HepG2 (cell line): ENCODE results near the gene AP2S1. TPM values are rescaled to one million over a fixed set of nuclear protein-coding genes. Genes with fewer than 3 reads are reported as not detected.

Experiments used
- ATAC-seq: fragments of 200-7000 bp; cut with Tn5 transposase; 3 replicates; pipeline ENCODE4 v1.9.1; 2020; ENCODE audit warnings: mild to moderate bottlenecking, moderate library complexity
- BruUV-seq: library from RNA; stranded (reverse); fragments of 400-500 nt; replicated peaks from 2 replicates; lab custom pipeline; 2021; lab: Mats Ljungman, UMichigan
- CTCF ChIA-PET: fragments of 300-600 bp; formaldehyde crosslinking; extraction: SDS; loops from one replicate; lab custom pipeline; 2021; ENCODE audit warnings: low total read pairs, inconsistent platforms, low intra/inter-chr PET ratio; lab: Yijun Ruan, JAX
- POLR2A ChIA-PET: fragments of 350-600 bp; sonication (Branson Sonifier 250); formaldehyde crosslinking; loops from one replicate; lab custom pipeline; 2020; ENCODE audit warnings: antibody characterized with exemption, inconsistent platforms; lab: Yijun Ruan, JAX
- DNase-seq: peaks from one replicate; pipeline ENCODE4 v3.0.0-alpha.2; 2015; ENCODE audit warnings: low spot score
- FAIRE-seq: peaks from 3 replicates; lab custom pipeline; 2011; peaks lifted over from hg19 to GRCh38; lab: Jason Lieb, UNC
- H2AFZ ChIP-seq: one replicate; pipeline ENCODE4 v1.6.1; 2011; ENCODE audit warnings: low read length, inconsistent platforms
- H3K27ac ChIP-seq: fragments of 300-600 bp; 3 replicates; pipeline ENCODE4 v1.8.0; 2011; ENCODE audit warnings: mixed run types, mild to moderate bottlenecking, mixed read lengths, low read length, inconsistent platforms; ENCODE audit not compliant: insufficient read depth; ENCODE audit errors: extremely low read length
- H3K27me3 ChIP-seq, 2 experiments: fragments of 200-600 bp in 1 of 2; 2 replicates in 1 of 2; 3 replicates in 1 of 2; pipeline versions ENCODE4 v1.6.0 to v1.8.0; 2011; ENCODE audit warnings: low read length in 2 of 2, mild to moderate bottlenecking in 2 of 2, moderate library complexity in 2 of 2, inconsistent platforms in 1 of 2; ENCODE audit not compliant: insufficient read depth in 2 of 2, control insufficient read depth in 1 of 2
- H3K36me3 ChIP-seq, 2 experiments: fragments of 200-600 bp in 1 of 2; replicated peaks in 1 of 2; 2 replicates in 1 of 2; 3 replicates in 1 of 2; pipeline versions ENCODE4 v1.5.1 to v1.8.0; 2011; ENCODE audit warnings: low read length in 2 of 2, inconsistent platforms in 1 of 2; ENCODE audit not compliant: insufficient read depth in 2 of 2, control insufficient read depth in 1 of 2
- H3K4me1 ChIP-seq: 2 replicates; pipeline ENCODE4 v1.5.1; 2012; ENCODE audit warnings: low read length, inconsistent platforms; ENCODE audit not compliant: insufficient read depth
- H3K4me2 ChIP-seq: 2 replicates; pipeline ENCODE4 v1.6.0; 2011; ENCODE audit warnings: low read depth, low read length, inconsistent platforms
- H3K4me3 ChIP-seq, 3 experiments: fragments of 200-600 bp in 1 of 3; sonication (generic), shearing (Covaris generic) in 1 of 3; replicated peaks in 1 of 3; 2 replicates each; pipeline ENCODE4 v1.5.1; 2011 to 2016; ENCODE audit warnings: low read length in 3 of 3, inconsistent platforms in 2 of 3, low read depth in 2 of 3, mild to moderate bottlenecking in 2 of 3, control low read depth in 1 of 3, mixed read lengths in 1 of 3; ENCODE audit not compliant: insufficient read depth in 1 of 3
- H3K79me2 ChIP-seq: one replicate; pipeline ENCODE4 v1.6.1; 2011; ENCODE audit warnings: low read length, inconsistent platforms; ENCODE audit not compliant: insufficient read depth
- H3K9ac ChIP-seq: 2 replicates; pipeline ENCODE4 v1.6.0; 2011; ENCODE audit warnings: mild to moderate bottlenecking, low read depth, low read length, inconsistent platforms; ENCODE audit not compliant: insufficient read depth
- H3K9me3 ChIP-seq: 2 replicates; pipeline ENCODE4 v1.5.1; 2012; ENCODE audit warnings: mild to moderate bottlenecking, low read length
- H4K20me1 ChIP-seq: 2 replicates; pipeline ENCODE4 v1.6.0; 2011; ENCODE audit warnings: inconsistent platforms, mild to moderate bottlenecking, low read length, moderate library complexity; ENCODE audit not compliant: insufficient read depth
- ELF1 ChIP-seq: sonication (generic); formaldehyde crosslinking; IDR thresholded peaks from 2 replicates; pipeline ENCODE4 v1.4.0; 2020; ENCODE audit warnings: missing genetic modification reagents
- KDM5A ChIP-seq: fragments of 200-600 bp; sonication (generic); IDR thresholded peaks from 2 replicates; pipeline ENCODE4 v1.7.0; 2018; ENCODE audit warnings: antibody characterized with exemption, mild to moderate bottlenecking, low read length, borderline replicate concordance
- PLRG1 ChIP-seq: fragments of 450-650 bp; conservative IDR thresholded peaks from 2 replicates; pipeline ENCODE4 v1.6.1; 2016
- RBM22 ChIP-seq: fragments of 200-400 bp; formaldehyde crosslinking; optimal IDR thresholded peaks from 2 replicates; pipeline ENCODE3; 2017; ENCODE audit warnings: mild to moderate bottlenecking, low read length, moderate library complexity
- RXRB ChIP-seq: IDR thresholded peaks from 2 replicates; pipeline ENCODE4 v1.6.1; 2016; ENCODE audit warnings: borderline replicate concordance, missing genetic modification reagents, missing compliant biosample characterization
- SATB2 ChIP-seq: sonication (generic); formaldehyde crosslinking; IDR thresholded peaks from 2 replicates; pipeline ENCODE4 v1.5.0; 2020; ENCODE audit warnings: missing genetic modification reagents
- ZNF10 ChIP-seq: sonication (generic); formaldehyde crosslinking; IDR thresholded peaks from 2 replicates; pipeline ENCODE4 v1.4.0; 2020; ENCODE audit warnings: mild to moderate bottlenecking, low read depth, missing genetic modification reagents, borderline replicate concordance
- ZNF143 ChIP-seq: sonication (generic); formaldehyde crosslinking; IDR thresholded peaks from 2 replicates; pipeline ENCODE4 v1.4.0; 2020; ENCODE audit warnings: missing genetic modification reagents
- ZNF367 ChIP-seq: sonication (generic); formaldehyde crosslinking; IDR thresholded peaks from 2 replicates; pipeline ENCODE4 v1.4.0; 2020; ENCODE audit warnings: missing genetic modification reagents, borderline replicate concordance
- ZNF572 ChIP-seq: sonication (generic); formaldehyde crosslinking; IDR thresholded peaks from 2 replicates; pipeline ENCODE4 v1.5.1; 2020; ENCODE audit warnings: mild to moderate bottlenecking, missing genetic modification reagents
- ZNF709 ChIP-seq: sonication (generic); formaldehyde crosslinking; IDR thresholded peaks from 2 replicates; pipeline ENCODE4 v1.5.0; 2020; ENCODE audit warnings: mild to moderate bottlenecking, missing genetic modification reagents
- WGBS: methylation state at CpG from one replicate; pipeline ENCODE4 v1.1.6; 2017; ENCODE audit warnings: low lambda C conversion rate; 5-methylcytosine and 5-hydroxymethylcytosine counted together
- in situ Hi-C: cut with HindIII; loops from 2 replicates; pipeline ENCODE4 v1.10.0; 2017; ENCODE audit warnings: low pct_unique_long_range_greater_than_20kb; ENCODE audit not compliant: extremely low pct_ligation_motif_present
- intact Hi-C: fragments of 100-400 bp; cut with micrococcal nuclease; formaldehyde crosslinking; loops from one replicate; pipeline ENCODE4 v1.10.0; 2022; ENCODE audit not compliant: unreplicated experiment
- polyA plus RNA-seq, 8 experiments: library from polyadenylated mRNA; depleted of rRNA in 3 of 8; stranded (reverse) in 7 of 8; unstranded in 1 of 8; fragments of >200 nt; fragmentation: Illumina TruSeq in 4 of 8; extraction: Trizol in 4 of 8; gene quantifications; 2 replicates each; pipeline versions ENCODE4 v1.2.1 to v1.2.3, GENCODE V29; 2011 to 2016; ENCODE audit warnings: low read depth in 4 of 8, missing spikeins in 1 of 8, mixed read lengths in 1 of 8; ENCODE audit not compliant: insufficient read depth in 1 of 8
- total RNA-seq, 5 experiments: library from RNA; depleted of rRNA; stranded (reverse); fragments of >200 nt; fragmentation: Illumina TruSeq; extraction: Trizol; gene quantifications; 2 replicates each; pipeline ENCODE4 v1.2.3, GENCODE V29; 2016; ENCODE audit warnings: low read depth in 1 of 5
- TF ChIP-seq, protein P1 (sequence below): sonication (generic); formaldehyde crosslinking; IDR thresholded peaks from 2 replicates; pipeline ENCODE4 v1.8.1; 2023; ENCODE audit warnings: mild to moderate bottlenecking, missing genetic modification reagents
- TF ChIP-seq, protein P2 (sequence below): sonication (generic); formaldehyde crosslinking; IDR thresholded peaks from 2 replicates; pipeline ENCODE4 v1.9.0; 2022; ENCODE audit warnings: missing genetic modification reagents, mild to moderate bottlenecking, borderline replicate concordance
- TF ChIP-seq, protein P3 (sequence below): sonication (generic); formaldehyde crosslinking; IDR thresholded peaks from 2 replicates; pipeline ENCODE4 v1.9.0; 2021; ENCODE audit warnings: mild to moderate bottlenecking, missing genetic modification reagents

Gene AP2S1
- total and polyA plus RNA-seq, 2 of the 13 experiments (the other 11 are each of a cell fraction or from before 2014, with no cell fraction given), result 45.2 to 86.1 TPM

DNA sequence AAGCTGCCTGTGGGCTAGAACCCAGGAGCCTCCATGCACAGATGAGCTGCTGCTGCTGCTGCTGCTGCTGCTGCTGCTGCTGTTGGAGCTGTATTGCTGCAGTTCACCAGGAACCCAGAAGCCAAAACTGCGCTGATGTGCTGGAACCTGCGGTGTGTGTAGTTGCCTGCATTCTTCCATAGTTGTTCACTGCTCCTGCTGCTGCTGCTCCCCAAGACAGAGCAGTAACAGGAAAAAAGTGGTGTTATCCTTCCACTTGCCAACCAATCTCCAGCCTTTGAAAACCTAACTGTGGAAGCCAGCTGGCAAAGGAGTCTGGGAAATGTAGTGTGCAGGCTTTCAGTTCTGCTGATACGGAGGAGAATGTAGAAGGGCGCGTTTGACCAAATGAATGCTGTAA, 48.1 kb upstream of the AP2S1 start:
- H3K4me1 ChIP-seq, result peaks cover 65% of the 10 kb centered on the region
- H4K20me1 ChIP-seq, result peaks cover 35% of the 10 kb centered on the region
- FAIRE-seq (no peak), DNase-seq (no peak), ATAC-seq (no peak)
- no peaks in the 10 kb centered on the region for H3K9me3 ChIP-seq
- H3K9ac ChIP-seq, result no peak overlapping the region
- peaks cover 90% of the 10 kb centered on the region for H3K79me2 ChIP-seq
- intact Hi-C loops (no loop called here), in situ Hi-C loops (no loop called here)
- 98% methylated on average over 5 of the region's 5 CpGs for WGBS
- no peak overlapping the region for H3K4me2 ChIP-seq
- H3K4me3 ChIP-seq, result no peak overlapping the region
- no peak overlapping the region for H2AFZ ChIP-seq
- BruUV-seq, result no TSS peak
- CTCF ChIA-PET, result no interaction called here
- H3K27ac ChIP-seq, result no peak overlapping the region
- no peaks in the 10 kb centered on the region for H3K27me3 ChIP-seq
- 0 out of 5 replicates have a peak, but pooled peaks cover 0 to 5% of the 10 kb centered on the region in 2 experiments for H3K36me3 ChIP-seq
- POLR2A ChIA-PET, result interaction anchor here (0.6 kb wide), 1 partner anchor 9 kb away, joined by 6 read pairs; no protein-coding TSS in a partner anchor
- no peak for TF ChIP-seq RXRB (CRISPR knock-in tag)
- TF ChIP-seq, protein P1, sequence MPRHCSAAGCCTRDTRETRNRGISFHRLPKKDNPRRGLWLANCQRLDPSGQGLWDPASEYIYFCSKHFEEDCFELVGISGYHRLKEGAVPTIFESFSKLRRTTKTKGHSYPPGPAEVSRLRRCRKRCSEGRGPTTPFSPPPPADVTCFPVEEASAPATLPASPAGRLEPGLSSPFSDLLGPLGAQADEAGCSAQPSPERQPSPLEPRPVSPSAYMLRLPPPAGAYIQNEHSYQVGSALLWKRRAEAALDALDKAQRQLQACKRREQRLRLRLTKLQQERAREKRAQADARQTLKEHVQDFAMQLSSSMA, result no peak
- TF ChIP-seq SATB2 (CRISPR knock-in tag), result no peak
- TF ChIP-seq, protein P2, sequence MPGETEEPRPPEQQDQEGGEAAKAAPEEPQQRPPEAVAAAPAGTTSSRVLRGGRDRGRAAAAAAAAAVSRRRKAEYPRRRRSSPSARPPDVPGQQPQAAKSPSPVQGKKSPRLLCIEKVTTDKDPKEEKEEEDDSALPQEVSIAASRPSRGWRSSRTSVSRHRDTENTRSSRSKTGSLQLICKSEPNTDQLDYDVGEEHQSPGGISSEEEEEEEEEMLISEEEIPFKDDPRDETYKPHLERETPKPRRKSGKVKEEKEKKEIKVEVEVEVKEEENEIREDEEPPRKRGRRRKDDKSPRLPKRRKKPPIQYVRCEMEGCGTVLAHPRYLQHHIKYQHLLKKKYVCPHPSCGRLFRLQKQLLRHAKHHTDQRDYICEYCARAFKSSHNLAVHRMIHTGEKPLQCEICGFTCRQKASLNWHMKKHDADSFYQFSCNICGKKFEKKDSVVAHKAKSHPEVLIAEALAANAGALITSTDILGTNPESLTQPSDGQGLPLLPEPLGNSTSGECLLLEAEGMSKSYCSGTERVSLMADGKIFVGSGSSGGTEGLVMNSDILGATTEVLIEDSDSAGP (CRISPR knock-in tag), result no peak
- no peak for TF ChIP-seq ZNF367 (CRISPR knock-in tag)
- no peak for TF ChIP-seq KDM5A
- TF ChIP-seq ZNF572 (CRISPR knock-in tag), result no peak
- TF ChIP-seq ZNF709, result no peak
- TF ChIP-seq RBM22, result peak; percentile 35
- no peak for TF ChIP-seq PLRG1
- no peak for TF ChIP-seq ELF1 (CRISPR knock-in tag)
- TF ChIP-seq ZNF10 (CRISPR knock-in tag), result no peak
- TF ChIP-seq ZNF143 (CRISPR knock-in tag), result peak; percentile 49; the same call in 1 of the 2 replicates
- TF ChIP-seq, protein P3, sequence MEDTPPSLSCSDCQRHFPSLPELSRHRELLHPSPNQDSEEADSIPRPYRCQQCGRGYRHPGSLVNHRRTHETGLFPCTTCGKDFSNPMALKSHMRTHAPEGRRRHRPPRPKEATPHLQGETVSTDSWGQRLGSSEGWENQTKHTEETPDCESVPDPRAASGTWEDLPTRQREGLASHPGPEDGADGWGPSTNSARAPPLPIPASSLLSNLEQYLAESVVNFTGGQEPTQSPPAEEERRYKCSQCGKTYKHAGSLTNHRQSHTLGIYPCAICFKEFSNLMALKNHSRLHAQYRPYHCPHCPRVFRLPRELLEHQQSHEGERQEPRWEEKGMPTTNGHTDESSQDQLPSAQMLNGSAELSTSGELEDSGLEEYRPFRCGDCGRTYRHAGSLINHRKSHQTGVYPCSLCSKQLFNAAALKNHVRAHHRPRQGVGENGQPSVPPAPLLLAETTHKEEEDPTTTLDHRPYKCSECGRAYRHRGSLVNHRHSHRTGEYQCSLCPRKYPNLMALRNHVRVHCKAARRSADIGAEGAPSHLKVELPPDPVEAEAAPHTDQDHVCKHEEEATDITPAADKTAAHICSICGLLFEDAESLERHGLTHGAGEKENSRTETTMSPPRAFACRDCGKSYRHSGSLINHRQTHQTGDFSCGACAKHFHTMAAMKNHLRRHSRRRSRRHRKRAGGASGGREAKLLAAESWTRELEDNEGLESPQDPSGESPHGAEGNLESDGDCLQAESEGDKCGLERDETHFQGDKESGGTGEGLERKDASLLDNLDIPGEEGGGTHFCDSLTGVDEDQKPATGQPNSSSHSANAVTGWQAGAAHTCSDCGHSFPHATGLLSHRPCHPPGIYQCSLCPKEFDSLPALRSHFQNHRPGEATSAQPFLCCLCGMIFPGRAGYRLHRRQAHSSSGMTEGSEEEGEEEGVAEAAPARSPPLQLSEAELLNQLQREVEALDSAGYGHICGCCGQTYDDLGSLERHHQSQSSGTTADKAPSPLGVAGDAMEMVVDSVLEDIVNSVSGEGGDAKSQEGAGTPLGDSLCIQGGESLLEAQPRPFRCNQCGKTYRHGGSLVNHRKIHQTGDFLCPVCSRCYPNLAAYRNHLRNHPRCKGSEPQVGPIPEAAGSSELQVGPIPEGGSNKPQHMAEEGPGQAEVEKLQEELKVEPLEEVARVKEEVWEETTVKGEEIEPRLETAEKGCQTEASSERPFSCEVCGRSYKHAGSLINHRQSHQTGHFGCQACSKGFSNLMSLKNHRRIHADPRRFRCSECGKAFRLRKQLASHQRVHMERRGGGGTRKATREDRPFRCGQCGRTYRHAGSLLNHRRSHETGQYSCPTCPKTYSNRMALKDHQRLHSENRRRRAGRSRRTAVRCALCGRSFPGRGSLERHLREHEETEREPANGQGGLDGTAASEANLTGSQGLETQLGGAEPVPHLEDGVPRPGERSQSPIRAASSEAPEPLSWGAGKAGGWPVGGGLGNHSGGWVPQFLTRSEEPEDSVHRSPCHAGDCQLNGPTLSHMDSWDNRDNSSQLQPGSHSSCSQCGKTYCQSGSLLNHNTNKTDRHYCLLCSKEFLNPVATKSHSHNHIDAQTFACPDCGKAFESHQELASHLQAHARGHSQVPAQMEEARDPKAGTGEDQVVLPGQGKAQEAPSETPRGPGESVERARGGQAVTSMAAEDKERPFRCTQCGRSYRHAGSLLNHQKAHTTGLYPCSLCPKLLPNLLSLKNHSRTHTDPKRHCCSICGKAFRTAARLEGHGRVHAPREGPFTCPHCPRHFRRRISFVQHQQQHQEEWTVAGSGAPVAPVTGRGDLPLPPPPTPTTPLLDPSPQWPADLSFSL, result no peak
